Measurements from ENCODE around the gene SECISBP2.
"Not testable (repeated sequence)": the region's sequence is repeated elsewhere in the genome, so short reads cannot be mapped to it uniquely, and the experiment has no call there.

GRCh38 chr9:89371791-89372190, 53.5 kb downstream of the SECISBP2 start:
- TF ChIP-seq CTCF (IDR thresholded peaks at IDR 0.05); ZFX (IDR thresholded peaks at IDR 0.05; ENCODE audit: borderline replicate concordance): not testable (repeated sequence)
